ENCODE results near the gene PALB2.
"Not testable (repeated sequence)": the region's sequence is repeated elsewhere in the genome, so short reads cannot be mapped to it uniquely, and the experiment has no call there.

The PALB2 gene

DNA sequence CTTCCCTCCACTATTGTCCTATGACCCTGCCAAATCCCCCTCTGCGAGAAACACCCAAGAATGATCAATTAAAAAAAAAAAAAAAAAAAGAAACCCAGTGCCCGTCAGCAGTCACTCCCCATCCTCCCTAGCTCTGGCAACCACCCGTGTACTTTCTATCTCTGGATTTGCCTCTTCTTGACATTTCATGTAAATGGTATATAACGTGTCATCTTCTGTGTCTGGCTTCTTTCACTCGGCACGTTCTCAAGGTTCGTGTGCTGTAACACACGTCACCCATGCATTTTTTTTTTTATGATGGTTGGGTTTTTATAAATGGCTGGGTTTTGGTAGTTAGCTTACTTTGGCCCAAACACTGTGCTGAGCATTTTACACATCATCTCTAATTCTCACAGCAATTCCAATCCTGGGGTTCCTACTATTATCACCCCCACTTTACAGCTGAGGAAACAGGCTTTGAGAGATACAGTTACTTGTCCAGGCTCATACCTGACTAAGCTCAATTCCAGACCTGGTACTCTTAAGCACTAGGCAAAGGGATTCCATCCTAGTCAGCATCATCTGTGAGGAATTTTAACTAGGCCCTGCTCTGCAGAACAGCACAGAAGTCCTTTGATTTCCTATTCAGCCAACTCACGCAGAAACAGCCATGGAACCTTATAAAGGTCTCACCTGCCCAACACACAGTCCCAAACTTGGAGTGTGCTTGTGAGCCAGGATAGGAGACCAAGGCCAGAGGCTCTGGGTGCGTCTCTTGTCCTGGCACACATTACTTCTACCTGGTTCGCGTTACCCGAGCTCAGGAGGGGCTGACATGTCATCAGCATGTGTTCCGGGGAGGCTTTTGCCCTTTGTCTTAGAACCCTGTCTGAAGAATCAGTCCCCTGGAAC lies 56.7 kb downstream of the PALB2 start:
- Histone ChIP-seq H3K27ac (no peak overlapping the region), H3K36me3 (ENCODE audit: insufficient read depth) (no peaks in the 10 kb centered on the region; the same call in 1 of the 2 replicates), H3K9ac (no peak overlapping the region), H2AFZ (ENCODE audit: low read depth) (no peak overlapping the region), H3K4me2 (no peak overlapping the region), H3K79me2 (ENCODE audit: insufficient read depth, low read depth) (peaks cover 34% of the 10 kb centered on the region), H3K27me3 (ENCODE audit: insufficient read depth, low read depth) (no peaks in the 10 kb centered on the region), H3K4me1 (ENCODE audit: low read depth, poor library complexity, severe bottlenecking) (peaks cover 5% of the 10 kb centered on the region), H3K4me3 (IDR thresholded peaks at IDR 0.05; ENCODE audit: insufficient read depth, low read depth, low read length) (no peak overlapping the region), H4K20me1 (ENCODE audit: insufficient read depth) (no peaks in the 10 kb centered on the region)
- TF ChIP-seq, protein P1, sequence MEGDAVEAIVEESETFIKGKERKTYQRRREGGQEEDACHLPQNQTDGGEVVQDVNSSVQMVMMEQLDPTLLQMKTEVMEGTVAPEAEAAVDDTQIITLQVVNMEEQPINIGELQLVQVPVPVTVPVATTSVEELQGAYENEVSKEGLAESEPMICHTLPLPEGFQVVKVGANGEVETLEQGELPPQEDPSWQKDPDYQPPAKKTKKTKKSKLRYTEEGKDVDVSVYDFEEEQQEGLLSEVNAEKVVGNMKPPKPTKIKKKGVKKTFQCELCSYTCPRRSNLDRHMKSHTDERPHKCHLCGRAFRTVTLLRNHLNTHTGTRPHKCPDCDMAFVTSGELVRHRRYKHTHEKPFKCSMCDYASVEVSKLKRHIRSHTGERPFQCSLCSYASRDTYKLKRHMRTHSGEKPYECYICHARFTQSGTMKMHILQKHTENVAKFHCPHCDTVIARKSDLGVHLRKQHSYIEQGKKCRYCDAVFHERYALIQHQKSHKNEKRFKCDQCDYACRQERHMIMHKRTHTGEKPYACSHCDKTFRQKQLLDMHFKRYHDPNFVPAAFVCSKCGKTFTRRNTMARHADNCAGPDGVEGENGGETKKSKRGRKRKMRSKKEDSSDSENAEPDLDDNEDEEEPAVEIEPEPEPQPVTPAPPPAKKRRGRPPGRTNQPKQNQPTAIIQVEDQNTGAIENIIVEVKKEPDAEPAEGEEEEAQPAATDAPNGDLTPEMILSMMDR (conservative IDR thresholded peaks at IDR 0.05; ENCODE audit: low read depth, low read length): no peak

DNA sequence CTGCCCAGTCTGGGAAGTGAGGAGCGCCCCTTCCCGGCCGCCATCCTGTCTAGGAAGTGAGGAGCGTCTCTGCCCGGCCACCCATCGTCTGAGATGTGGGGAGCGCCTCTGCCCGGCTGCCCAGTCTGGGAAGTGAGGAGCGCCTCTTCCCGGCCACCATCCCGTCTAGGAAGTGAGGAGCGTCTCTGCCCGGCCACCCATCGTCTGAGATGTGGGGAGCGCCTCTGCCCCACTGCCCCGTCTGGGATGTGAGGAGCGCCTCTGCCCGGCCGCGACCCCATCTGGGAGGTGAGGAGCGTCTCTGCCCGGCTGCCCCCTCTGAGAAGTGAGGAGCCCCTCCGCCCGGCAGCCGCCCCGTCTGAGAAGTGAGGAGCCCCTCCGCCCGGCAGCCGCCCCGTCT lies 57.8 kb downstream of the PALB2 start:
- H3K79me2 ChIP-seq (ENCODE audit: insufficient read depth, low read depth): peaks cover 22% of the 10 kb centered on the region
- H2AFZ ChIP-seq (ENCODE audit: low read depth); H3K9ac ChIP-seq; H3K36me3 ChIP-seq (ENCODE audit: insufficient read depth); H3K4me3 ChIP-seq (IDR thresholded peaks at IDR 0.05; ENCODE audit: insufficient read depth, low read depth, low read length); H3K4me2 ChIP-seq; H3K27me3 ChIP-seq (ENCODE audit: insufficient read depth, low read depth); H4K20me1 ChIP-seq (ENCODE audit: insufficient read depth); H3K4me1 ChIP-seq (ENCODE audit: low read depth, poor library complexity, severe bottlenecking); H3K27ac ChIP-seq: not testable (repeated sequence)

DNA sequence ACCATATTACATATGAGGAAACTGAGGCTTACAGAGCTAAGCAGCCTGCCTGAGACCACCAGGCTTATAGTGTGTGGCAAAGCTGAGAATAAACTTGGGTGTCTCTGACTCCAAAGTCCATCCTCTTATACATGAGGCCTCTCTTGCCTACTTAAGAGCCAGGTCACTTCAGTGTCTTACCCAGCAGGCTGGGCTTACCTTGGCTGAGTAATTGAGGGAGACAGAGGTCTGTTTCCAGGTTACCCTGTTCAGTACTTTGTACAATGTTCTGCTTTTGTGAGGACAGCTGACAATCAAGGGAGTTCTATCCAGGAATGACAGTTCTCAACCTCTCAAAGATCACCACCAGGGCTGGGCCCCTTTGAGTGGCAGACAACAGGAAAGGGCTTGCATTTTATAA lies 59.3 kb downstream of the PALB2 start:
- H3K4me2 ChIP-seq: no peak overlapping the region
- H3K36me3 ChIP-seq (ENCODE audit: insufficient read depth): no peaks in the 10 kb centered on the region; the same call in 1 of the 2 replicates
- H3K27me3 ChIP-seq (ENCODE audit: insufficient read depth, low read depth): no peaks in the 10 kb centered on the region
- H4K20me1 ChIP-seq (ENCODE audit: insufficient read depth): no peaks in the 10 kb centered on the region
- no peak overlapping the region for H3K4me3 ChIP-seq (IDR thresholded peaks at IDR 0.05; ENCODE audit: insufficient read depth, low read depth, low read length)
- H3K79me2 ChIP-seq (ENCODE audit: insufficient read depth, low read depth): peaks cover 8% of the 10 kb centered on the region; the same call in 1 of the 2 replicates
- no peak overlapping the region; the same call in 1 of the 2 replicates for H3K27ac ChIP-seq
- TF ChIP-seq, protein P1 (conservative IDR thresholded peaks at IDR 0.05; ENCODE audit: low read depth, low read length): no peak
- H3K9ac ChIP-seq: no peak overlapping the region
- peaks cover 5% of the 10 kb centered on the region for H3K4me1 ChIP-seq (ENCODE audit: low read depth, poor library complexity, severe bottlenecking)
- H2AFZ ChIP-seq (ENCODE audit: low read depth): no peak overlapping the region

DNA sequence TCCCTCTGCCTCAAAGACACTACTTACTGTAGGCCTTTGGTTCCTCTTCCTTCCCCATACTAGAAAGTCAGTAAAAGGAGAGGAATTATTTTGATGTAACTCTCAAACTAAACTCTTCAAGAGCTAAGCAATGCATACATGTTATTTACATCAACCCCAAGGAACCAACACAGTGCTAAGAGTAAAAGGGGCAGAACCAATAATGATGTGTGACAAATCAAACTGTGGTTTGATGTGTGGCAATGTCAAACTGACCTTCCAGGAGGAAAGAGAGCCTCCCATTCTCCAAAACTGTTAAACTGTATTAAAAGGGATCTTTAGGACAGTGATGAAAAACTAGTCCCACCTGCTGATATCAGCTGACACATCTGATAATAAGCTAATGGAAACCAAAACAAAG lies 60.7 kb downstream of the PALB2 start:
- Histone ChIP-seq H4K20me1 (ENCODE audit: insufficient read depth) (no peaks in the 10 kb centered on the region), H3K4me3 (IDR thresholded peaks at IDR 0.05; ENCODE audit: insufficient read depth, low read depth, low read length) (no peak overlapping the region), H3K4me1 (ENCODE audit: low read depth, poor library complexity, severe bottlenecking) (peaks cover 5% of the 10 kb centered on the region), H3K36me3 (ENCODE audit: insufficient read depth) (no peaks in the 10 kb centered on the region; the same call in 1 of the 2 replicates), H3K9ac (no peak overlapping the region), H3K27me3 (ENCODE audit: insufficient read depth, low read depth) (no peaks in the 10 kb centered on the region), H3K27ac (no peak overlapping the region), H2AFZ (ENCODE audit: low read depth) (no peak overlapping the region), H3K79me2 (ENCODE audit: insufficient read depth, low read depth) (no peaks in the 10 kb centered on the region), H3K4me2 (no peak overlapping the region)
- TF ChIP-seq, protein P1 (conservative IDR thresholded peaks at IDR 0.05; ENCODE audit: low read depth, low read length): no peak

DNA sequence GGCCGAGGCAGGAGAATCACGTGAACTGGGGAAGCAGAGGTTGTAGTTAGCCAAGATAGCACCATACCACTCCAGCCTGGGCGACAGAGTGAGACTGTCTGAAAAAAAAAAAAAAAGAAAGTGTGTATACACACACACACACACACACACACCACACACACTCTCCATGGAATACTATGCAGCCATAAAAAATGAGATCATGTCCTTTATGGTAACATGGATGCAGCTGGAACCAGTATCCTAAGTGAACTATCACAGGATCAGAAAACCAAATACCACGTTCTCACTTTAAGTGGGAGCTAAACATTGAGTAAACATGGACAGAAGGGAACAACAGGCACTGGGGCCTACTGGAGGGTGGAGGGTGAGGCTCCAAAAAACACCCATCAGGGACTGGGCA lies 61.7 kb downstream of the PALB2 start:
- H3K9ac ChIP-seq: no peak overlapping the region
- no peaks in the 10 kb centered on the region for H3K79me2 ChIP-seq (ENCODE audit: insufficient read depth, low read depth)
- TF ChIP-seq, protein P1 (conservative IDR thresholded peaks at IDR 0.05; ENCODE audit: low read depth, low read length): no peak
- no peaks in the 10 kb centered on the region for H3K27me3 ChIP-seq (ENCODE audit: insufficient read depth, low read depth)
- no peaks in the 10 kb centered on the region for H4K20me1 ChIP-seq (ENCODE audit: insufficient read depth)
- peaks cover 5% of the 10 kb centered on the region for H3K4me1 ChIP-seq (ENCODE audit: low read depth, poor library complexity, severe bottlenecking)
- no peaks in the 10 kb centered on the region; the same call in 1 of the 2 replicates for H3K36me3 ChIP-seq (ENCODE audit: insufficient read depth)
- H3K4me2 ChIP-seq: no peak overlapping the region
- H3K4me3 ChIP-seq (IDR thresholded peaks at IDR 0.05; ENCODE audit: insufficient read depth, low read depth, low read length): no peak overlapping the region
- H2AFZ ChIP-seq (ENCODE audit: low read depth): no peak overlapping the region
- no peak overlapping the region for H3K27ac ChIP-seq
